ENCODE measurements around the gene RUVBL1. TPM values are rescaled to one million over a fixed set of nuclear protein-coding genes. Genes with fewer than 3 reads are reported as not detected.
"Not testable (repeated sequence)": the region's sequence is repeated elsewhere in the genome, so short reads cannot be mapped to it uniquely, and the experiment has no call there.

Gene RUVBL1
- total RNA-seq: 10 to 100 TPM; 57.3 to 57.4 TPM

DNA sequence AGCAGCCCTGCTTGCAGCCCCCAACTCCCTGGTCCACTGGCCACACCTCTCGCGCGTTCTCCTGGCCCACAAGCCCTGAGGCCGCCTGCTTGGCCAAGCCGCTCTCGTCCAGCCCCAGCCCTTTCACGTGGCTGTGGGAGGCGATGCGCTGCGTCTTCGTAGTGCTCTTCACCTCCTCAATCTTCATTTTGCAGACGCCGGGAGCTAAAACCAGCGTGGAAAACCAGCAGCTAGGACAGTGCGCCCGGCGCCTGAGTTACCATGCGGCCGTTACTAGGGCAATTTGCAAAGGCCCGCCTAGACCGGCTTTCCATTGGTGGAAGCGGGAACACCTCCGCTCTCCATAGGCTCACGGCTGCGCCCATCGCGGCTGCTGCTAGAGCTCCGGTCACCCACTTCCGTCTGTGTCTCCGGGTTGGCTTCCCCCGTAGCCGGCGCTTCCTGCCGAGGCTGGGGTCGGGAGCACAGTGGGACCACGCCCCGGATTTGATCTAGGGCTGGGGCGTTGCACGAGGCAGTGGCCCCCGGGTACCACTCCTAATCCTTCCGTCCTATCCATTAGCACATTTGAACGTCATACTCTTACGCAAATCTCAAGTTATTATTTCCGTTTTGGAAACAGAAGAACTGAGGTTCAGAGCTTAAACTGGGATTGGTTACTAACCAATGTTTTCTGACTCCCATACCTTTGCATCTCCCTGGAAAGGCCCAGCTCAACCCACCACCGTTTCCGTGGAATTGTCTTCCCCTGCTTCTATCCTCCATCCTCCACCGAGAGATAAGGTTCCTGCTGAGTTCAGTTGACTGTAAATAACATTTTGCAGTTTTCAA is at the start of gene RUVBL1:
Gene RUVBL1, minus strand, starts transcription at position 275 of the 831 bp plus-strand sequence. Its CDS starts 88 bp downstream, at position 187.
- ChIA-PET POLR2A (interaction anchor here (1.0 to 2.3 kb wide), 9 partner anchors 10 to 131 kb away, joined by 3 to 13 read pairs (median 4); partner anchors contain the start of genes EEFSEC and SEC61A1), CTCF (interaction anchor here (0.7 to 4.2 kb wide), 11 partner anchors 10 to 494 kb away, joined by 3 to 38 read pairs (median 6); no protein-coding TSS in a partner anchor)
- Mint-ChIP-seq H3K4me3 (peak within 1 kb of the TSS; percentile 98), H3K27me3 (ENCODE audit: low read depth) (no peaks in the 10 kb centered on the region), H3K36me3 (ENCODE audit: low read depth) (peaks cover 13% of the 10 kb centered on the region), H3K27ac (peak within 1 kb of the TSS; percentile 94), H3K9me3 (ENCODE audit: insufficient read depth) (no peaks in the 10 kb centered on the region), H3K4me1 (ENCODE audit: low read depth) (peaks cover 22% of the 10 kb centered on the region)
- DNase-seq (peak; percentile 99), ATAC-seq (peak; percentile 99)

DNA sequence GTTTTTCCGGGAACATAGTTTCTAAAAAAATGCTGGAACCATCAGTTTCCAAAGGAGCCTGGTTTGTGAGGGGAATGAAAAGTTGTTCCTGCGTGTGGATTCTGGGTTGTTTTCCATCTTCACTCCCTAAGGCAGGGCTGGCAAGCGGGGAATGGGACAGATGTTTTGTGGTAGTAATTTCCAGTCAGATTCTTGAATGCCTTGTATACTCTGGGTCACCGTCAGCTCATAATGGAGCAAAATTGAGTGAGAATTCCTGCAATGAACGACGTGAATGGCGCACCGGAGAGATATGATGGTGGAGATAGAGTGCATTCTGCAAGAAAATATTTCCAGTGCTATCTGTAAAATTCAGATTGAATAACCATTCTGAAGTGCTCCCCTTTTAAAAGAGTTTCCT is 49.6 kb upstream of the RUVBL1 start:
- Mint-ChIP-seq H3K27me3 (ENCODE audit: low read depth) (no peaks in the 10 kb centered on the region), H3K36me3 (ENCODE audit: low read depth) (no peaks in the 10 kb centered on the region), H3K9me3 (ENCODE audit: insufficient read depth) (no peaks in the 10 kb centered on the region), H3K27ac (no peak overlapping the region), H3K4me3 (no peak overlapping the region), H3K4me1 (ENCODE audit: low read depth) (peaks cover 13% of the 10 kb centered on the region)
- CTCF ChIA-PET: interaction anchor here (1.3 to 1.8 kb wide), 2 partner anchors 16 to 78 kb away, joined by 3 to 4 read pairs; no protein-coding TSS in a partner anchor
- ATAC-seq: no peak
- POLR2A ChIA-PET: no interaction called here
- DNase-seq: no peak

DNA sequence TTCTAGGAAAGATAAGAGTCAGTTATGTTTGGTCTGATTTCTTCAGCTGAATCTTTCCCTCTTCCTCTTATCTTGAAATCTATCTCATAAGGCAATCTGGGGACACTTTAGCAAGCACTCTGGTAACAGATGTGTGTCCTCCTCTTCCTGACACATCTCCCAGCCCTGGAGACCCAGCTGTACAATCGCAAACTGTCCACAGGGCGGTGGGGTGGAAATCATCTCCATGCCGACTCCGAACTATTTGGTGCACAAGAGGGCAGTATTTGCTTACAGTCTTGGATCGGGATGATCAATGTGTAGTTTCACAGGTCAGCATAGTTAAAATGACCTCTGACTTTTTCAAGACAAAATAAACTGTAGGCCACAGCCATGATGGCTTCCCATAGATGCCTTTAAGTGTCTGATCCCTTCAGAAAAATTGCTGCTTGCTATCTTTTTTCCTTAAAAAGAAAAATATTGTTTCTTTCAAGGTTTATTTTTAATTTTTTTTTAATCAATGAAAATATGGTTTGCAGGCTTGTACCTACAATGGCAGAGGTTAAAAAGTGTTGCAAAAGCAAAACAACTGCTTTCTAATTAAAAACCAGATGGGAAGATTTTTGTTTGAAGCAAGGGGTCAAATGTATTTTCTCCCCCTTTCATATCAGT is 47.4 kb upstream of the RUVBL1 start:
- no peak for DNase-seq
- ATAC-seq: no peak
- no peak overlapping the region for H3K4me3 Mint-ChIP-seq
- ChIA-PET POLR2A (interaction anchor here (0.6 kb wide), 1 partner anchor 72 kb away, joined by 3 read pairs; no protein-coding TSS in a partner anchor), CTCF (interaction anchor here (1.4 kb wide), 1 partner anchor 8 kb away, joined by 4 read pairs; no protein-coding TSS in a partner anchor)
- no peaks in the 10 kb centered on the region for H3K36me3 Mint-ChIP-seq (ENCODE audit: low read depth)
- H3K9me3 Mint-ChIP-seq (ENCODE audit: insufficient read depth): no peaks in the 10 kb centered on the region
- no peaks in the 10 kb centered on the region for H3K27me3 Mint-ChIP-seq (ENCODE audit: low read depth)
- peaks cover 6% of the 10 kb centered on the region for H3K4me1 Mint-ChIP-seq (ENCODE audit: low read depth)
- no peak overlapping the region for H3K27ac Mint-ChIP-seq

DNA sequence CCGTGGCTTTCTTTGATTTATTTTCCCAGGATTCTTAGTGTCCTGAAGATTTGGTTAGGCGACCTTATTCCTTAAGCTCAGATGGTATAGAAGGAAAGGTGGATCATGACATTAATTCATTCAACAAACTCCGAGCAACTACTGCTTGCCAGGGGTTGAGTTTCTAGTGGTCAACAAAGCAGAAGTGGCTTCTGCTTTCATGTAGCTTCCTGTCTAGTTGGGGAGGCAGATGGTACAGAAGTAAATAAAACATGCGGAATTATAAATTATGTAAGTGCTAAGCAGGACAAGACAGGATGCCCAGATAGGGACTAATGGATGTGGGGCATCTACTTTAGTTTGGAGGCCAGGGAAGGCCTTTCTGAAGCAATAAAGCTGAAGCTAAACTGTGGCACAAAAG is 45.2 kb upstream of the RUVBL1 start:
- CTCF ChIA-PET: no interaction called here
- Mint-ChIP-seq H3K4me3 (no peak overlapping the region), H3K27me3 (ENCODE audit: low read depth) (no peaks in the 10 kb centered on the region), H3K36me3 (ENCODE audit: low read depth) (no peaks in the 10 kb centered on the region), H3K4me1 (ENCODE audit: low read depth) (no peaks in the 10 kb centered on the region), H3K9me3 (ENCODE audit: insufficient read depth) (no peaks in the 10 kb centered on the region), H3K27ac (no peak overlapping the region)
- ATAC-seq (no peak), DNase-seq (no peak)
- POLR2A ChIA-PET: no interaction called here

DNA sequence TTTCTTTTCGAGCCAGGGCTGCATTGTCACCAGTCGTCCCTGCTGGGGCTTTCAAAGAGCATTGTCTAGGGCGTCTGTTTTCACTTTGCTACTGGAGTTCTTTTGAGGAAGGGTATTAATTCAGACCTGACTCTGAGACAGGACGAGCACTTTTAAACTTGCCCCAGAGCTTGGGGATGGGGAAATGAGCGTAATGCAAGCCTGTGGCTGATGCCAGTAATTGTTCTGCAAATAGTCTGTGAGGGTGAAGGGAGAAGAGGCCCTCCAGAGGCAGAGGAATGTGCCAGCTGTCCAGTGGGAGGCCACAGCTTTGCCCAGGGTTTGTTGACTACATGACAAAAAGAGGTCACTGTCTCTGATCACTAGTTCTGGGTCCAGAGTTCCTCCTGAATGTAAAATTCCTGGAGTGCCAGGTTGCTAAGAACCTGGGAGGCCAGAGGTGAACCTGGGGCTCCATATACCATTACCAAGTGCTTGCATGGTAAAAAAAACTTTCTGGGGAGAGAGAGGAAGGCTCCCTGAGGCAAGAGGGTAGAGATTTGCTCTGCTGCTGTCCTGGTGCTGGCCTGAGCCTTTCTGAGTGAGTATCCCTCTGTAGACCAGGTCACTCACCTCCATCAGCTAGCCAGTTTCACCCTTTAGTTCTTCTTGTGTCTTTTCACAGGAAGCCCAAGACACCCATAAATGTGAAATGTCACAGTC is 44.5 kb upstream of the RUVBL1 start:
- CTCF ChIA-PET: interaction anchor here (1.4 kb wide), 1 partner anchor 9 kb away, joined by 4 read pairs; no protein-coding TSS in a partner anchor

DNA sequence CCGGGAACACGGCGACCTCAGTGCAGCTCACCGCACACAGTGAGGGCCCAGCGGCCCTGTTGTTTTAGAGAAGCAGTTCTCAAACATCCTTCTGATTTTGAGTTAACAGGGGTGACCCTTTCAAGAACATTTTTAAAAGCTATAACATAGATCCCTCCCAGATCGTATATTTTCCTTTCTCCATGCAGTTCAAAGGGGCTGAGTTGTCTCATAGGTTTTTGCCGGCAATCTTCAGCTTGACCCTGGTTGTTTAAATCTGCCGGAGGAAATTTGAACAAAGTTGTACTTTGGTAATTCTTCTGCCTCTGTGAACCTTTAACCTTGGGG is 44.0 kb upstream of the RUVBL1 start:
- Mint-ChIP-seq H3K4me3 (no peak overlapping the region), H3K27ac (no peak overlapping the region), H3K4me1 (ENCODE audit: low read depth) (no peaks in the 10 kb centered on the region), H3K27me3 (ENCODE audit: low read depth) (no peaks in the 10 kb centered on the region), H3K9me3 (ENCODE audit: insufficient read depth) (no peaks in the 10 kb centered on the region), H3K36me3 (ENCODE audit: low read depth) (no peaks in the 10 kb centered on the region)
- ATAC-seq: no peak
- POLR2A ChIA-PET: no interaction called here
- CTCF ChIA-PET: interaction anchor here (1.4 kb wide), 1 partner anchor 9 kb away, joined by 4 read pairs; no protein-coding TSS in a partner anchor
- no peak for DNase-seq

More for the DNA sequence above, 44.5 kb upstream of the RUVBL1 start:
- ATAC-seq: no peak
- H3K36me3 Mint-ChIP-seq (ENCODE audit: low read depth): no peaks in the 10 kb centered on the region
- H3K9me3 Mint-ChIP-seq (ENCODE audit: insufficient read depth): no peaks in the 10 kb centered on the region
- no peak for DNase-seq
- H3K4me1 Mint-ChIP-seq (ENCODE audit: low read depth): no peaks in the 10 kb centered on the region
- no peak overlapping the region for H3K4me3 Mint-ChIP-seq
- no peaks in the 10 kb centered on the region for H3K27me3 Mint-ChIP-seq (ENCODE audit: low read depth)
- POLR2A ChIA-PET: no interaction called here
- H3K27ac Mint-ChIP-seq: no peak overlapping the region

DNA sequence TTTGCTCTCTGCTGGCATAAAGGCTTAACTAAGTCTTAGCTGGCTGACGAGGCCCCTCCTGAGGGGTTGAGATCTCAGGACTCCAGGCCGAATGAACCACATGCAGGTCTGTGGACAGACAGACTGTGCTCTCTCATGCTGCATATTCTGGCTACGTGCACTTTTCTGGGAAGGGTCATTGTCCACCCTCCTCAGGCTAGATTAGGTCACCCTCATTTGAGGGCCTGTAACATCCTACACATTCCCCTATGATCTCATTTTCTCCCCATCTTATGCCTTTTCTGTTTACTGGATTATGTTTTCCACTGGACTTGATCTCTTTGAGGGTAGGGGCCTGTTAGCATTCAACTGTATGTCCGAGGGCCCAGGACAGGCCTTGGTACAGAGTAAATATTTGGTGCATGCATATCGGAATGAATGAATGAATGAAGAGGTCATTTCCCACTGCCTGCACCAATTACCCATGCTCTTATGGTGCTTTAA is 43.4 kb upstream of the RUVBL1 start:
- Mint-ChIP-seq H3K27me3 (ENCODE audit: low read depth) (no peaks in the 10 kb centered on the region), H3K4me1 (ENCODE audit: low read depth) (no peaks in the 10 kb centered on the region), H3K4me3 (no peak overlapping the region), H3K9me3 (ENCODE audit: insufficient read depth) (no peaks in the 10 kb centered on the region), H3K27ac (no peak overlapping the region), H3K36me3 (ENCODE audit: low read depth) (peaks cover 4% of the 10 kb centered on the region)
- ChIA-PET POLR2A (no interaction called here), CTCF (interaction anchor here (1.4 kb wide), 1 partner anchor 10 kb away, joined by 4 read pairs; no protein-coding TSS in a partner anchor)
- DNase-seq (no peak), ATAC-seq (no peak)

DNA sequence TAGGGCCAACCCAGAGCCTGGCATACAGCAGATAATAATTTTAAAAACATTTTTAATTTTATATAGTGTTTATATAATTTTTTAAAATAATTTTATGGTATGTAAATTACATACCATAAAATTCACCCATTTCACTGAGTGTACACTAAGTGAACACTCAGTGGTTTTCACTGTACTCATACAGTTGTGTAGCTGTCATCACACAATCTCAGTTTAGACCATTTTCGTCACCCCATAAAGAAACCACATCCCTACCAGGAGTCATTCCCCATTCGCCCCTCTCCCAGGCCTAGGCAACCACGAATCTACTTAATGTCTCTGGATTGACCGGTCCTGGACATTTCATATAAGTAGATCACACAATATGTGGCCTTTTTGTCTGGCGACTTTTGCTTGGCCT is 39.8 kb upstream of the RUVBL1 start:
- CTCF ChIA-PET: interaction anchor here (1.2 kb wide), 1 partner anchor 30 kb away, joined by 3 read pairs; no protein-coding TSS in a partner anchor
- Mint-ChIP-seq H3K27me3 (ENCODE audit: low read depth) (no peaks in the 10 kb centered on the region), H3K27ac (no peak overlapping the region), H3K9me3 (ENCODE audit: insufficient read depth) (no peaks in the 10 kb centered on the region), H3K4me1 (ENCODE audit: low read depth) (no peaks in the 10 kb centered on the region), H3K4me3 (no peak overlapping the region), H3K36me3 (ENCODE audit: low read depth) (peaks cover 7% of the 10 kb centered on the region)
- no peak for DNase-seq
- POLR2A ChIA-PET: no interaction called here
- no peak for ATAC-seq

DNA sequence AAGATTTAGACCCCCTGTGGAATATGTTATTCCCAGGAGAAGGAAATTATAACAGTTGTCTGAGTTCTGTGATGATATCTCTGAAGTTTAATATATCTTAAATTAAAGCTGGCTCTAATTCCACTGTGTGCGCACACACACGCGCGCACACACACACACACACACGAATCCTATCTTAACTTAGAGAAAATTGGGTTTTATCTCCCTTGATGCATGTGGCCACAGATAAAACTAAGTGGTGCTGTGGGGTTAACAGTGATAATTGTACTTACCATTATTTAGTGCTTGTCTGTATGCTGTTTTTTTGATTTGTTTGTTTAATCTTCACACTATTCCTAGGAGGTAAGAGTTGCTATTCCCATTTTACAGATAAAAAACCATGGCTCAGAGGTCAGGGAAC is 37.0 kb upstream of the RUVBL1 start:
- no peak overlapping the region for H3K4me3 Mint-ChIP-seq
- peaks cover 29% of the 10 kb centered on the region for H3K36me3 Mint-ChIP-seq (ENCODE audit: low read depth)
- ChIA-PET CTCF (interaction anchor here (1.0 kb wide), 1 partner anchor 457 kb away, joined by 3 read pairs; no protein-coding TSS in a partner anchor), POLR2A (no interaction called here)
- no peak for DNase-seq
- H3K27me3 Mint-ChIP-seq (ENCODE audit: low read depth): no peaks in the 10 kb centered on the region
- no peaks in the 10 kb centered on the region for H3K9me3 Mint-ChIP-seq (ENCODE audit: insufficient read depth)
- peaks cover 2% of the 10 kb centered on the region for H3K4me1 Mint-ChIP-seq (ENCODE audit: low read depth)
- no peak overlapping the region for H3K27ac Mint-ChIP-seq
- no peak for ATAC-seq

DNA sequence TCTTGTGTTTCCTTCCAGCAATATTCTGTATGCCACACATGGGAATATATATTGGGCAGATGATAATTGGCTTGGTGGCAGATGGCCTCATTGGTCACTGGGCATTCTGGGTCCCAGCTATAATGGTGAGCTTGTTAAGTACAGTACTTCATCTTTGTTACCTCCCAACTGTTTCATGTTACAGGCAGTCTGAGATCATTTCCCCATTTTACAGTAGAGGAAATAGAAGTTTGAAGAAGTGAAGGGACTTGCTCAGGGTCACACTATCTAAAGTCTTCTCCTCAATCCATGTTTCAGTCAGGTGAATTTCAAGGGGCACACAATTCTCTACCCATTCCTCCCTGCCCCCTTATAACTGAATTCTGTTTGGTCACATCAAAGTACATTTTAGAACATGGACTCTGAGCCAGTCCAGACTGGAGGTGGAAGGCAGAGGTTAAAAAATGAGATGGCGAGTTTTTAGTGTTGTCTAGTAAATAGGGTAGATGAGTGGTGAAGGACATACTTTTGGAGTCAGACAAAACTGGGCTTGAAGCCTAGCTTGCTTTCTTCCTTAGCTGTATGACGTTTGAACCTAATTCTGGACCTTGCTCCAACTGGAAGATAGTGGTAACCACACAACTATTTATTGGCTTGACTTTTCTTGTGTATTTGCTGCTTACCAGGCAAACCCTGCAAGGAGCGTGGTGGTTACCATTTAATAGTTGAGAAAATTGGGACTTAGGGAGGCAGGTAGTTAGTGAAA is 32.2 kb upstream of the RUVBL1 start:
- Mint-ChIP-seq H3K36me3 (ENCODE audit: low read depth) (peaks cover 27% of the 10 kb centered on the region), H3K4me3 (no peak overlapping the region)

DNA sequence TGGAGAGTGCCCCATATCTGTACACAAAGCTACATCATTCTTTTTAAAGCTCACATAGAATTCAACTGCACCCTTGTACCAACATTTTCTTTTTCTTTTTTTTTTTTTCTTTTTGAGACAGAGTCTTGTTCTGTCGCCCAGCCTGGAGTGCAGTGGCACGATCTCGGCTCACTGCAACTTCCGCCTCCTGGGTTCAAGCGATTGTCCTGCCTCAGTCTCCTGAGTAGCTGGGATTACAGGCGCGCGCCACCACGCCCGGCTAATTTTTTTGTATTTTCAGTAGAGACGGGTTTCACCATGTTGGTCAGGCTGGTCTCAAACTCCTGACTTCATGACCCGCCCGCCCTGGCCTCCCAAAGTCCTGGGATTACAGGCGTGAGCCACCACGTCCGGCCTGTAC is 30.7 kb upstream of the RUVBL1 start:
- CTCF ChIA-PET: interaction anchor here (0.9 to 1.2 kb wide), 3 partner anchors 59 to 167 kb away, joined by 3 to 4 read pairs (median 3); no protein-coding TSS in a partner anchor

More for the DNA sequence above, 32.2 kb upstream of the RUVBL1 start:
- DNase-seq (no peak), ATAC-seq (no peak)
- CTCF ChIA-PET: no interaction called here
- POLR2A ChIA-PET: no interaction called here
- Mint-ChIP-seq H3K4me1 (ENCODE audit: low read depth) (peaks cover 20% of the 10 kb centered on the region), H3K27ac (no peak overlapping the region), H3K9me3 (ENCODE audit: insufficient read depth) (no peaks in the 10 kb centered on the region), H3K27me3 (ENCODE audit: low read depth) (no peaks in the 10 kb centered on the region)

More for the DNA sequence above, 30.7 kb upstream of the RUVBL1 start:
- H3K27me3 Mint-ChIP-seq (ENCODE audit: low read depth); POLR2A ChIA-PET; H3K9me3 Mint-ChIP-seq (ENCODE audit: insufficient read depth); DNase-seq; ATAC-seq: not testable (repeated sequence)
- Mint-ChIP-seq H3K4me1 (ENCODE audit: low read depth) (peaks cover 20% of the 10 kb centered on the region), H3K27ac (peak overlapping the region; percentile 93), H3K36me3 (ENCODE audit: low read depth) (peaks cover 25% of the 10 kb centered on the region), H3K4me3 (peak overlapping the region; percentile 91)

All from activated CD8-positive, alpha-beta T cell treated with anti-CD3 and anti-CD28 coated beads, Interleukin-2, amount 10 ng/mL, durations not matched to agents 7 days and 5 days (primary cell).